ENCODE results near the gene MYRIP. TPM values are rescaled to one million over a fixed set of nuclear protein-coding genes. Genes with fewer than 3 reads are reported as not detected.

MYRIP gene
- total and polyA plus RNA-seq, 10 of the 15 experiments (the other 5 are each of a cell fraction or from before 2014, with no cell fraction given): 0.03 to 0.08 (median 0.04) TPM; not detected in 6

DNA sequence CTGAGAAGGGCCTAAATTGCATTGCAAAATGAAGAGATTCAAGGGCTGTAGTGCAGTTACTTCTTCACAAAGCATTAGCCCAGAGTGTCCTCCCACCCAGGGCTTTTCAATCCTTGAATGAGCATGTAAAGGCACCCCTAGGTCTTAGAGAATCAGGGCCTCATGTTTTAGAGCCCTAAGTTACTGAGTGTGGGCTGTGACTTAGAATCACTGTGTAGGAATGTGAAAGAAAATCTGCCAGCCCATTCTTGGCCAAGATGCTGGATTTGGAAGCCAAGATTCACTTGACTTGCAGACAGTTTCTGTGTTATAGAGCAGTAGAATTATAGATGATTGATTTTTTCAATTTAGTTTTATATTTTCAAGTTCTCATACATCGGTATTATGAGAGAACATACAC, 153.2 kb downstream of the MYRIP start:
- no peaks in the 10 kb centered on the region for H3K36me3 ChIP-seq (ENCODE audit: control insufficient read depth in 2 of 2, insufficient read depth in 2 of 2, low read length in 1 of 2)
- no TSS peak for BruUV-seq (replicated peaks)
- no peaks in the 10 kb centered on the region for H3K9me3 ChIP-seq (replicated peaks; ENCODE audit: control insufficient read depth, insufficient read depth, low read length)
- no peak for DNase-seq (ENCODE audit: low read depth, low spot score)
- no peak for FAIRE-seq
- no peaks in the 10 kb centered on the region; a peak in 1 of 4 replicates for H3K27me3 ChIP-seq (replicated peaks in 1 of 2; ENCODE audit: control insufficient read depth in 2 of 2, insufficient read depth in 2 of 2, low read length in 1 of 2)
- CTCF ChIA-PET: no interaction called here
- H3K9ac ChIP-seq (ENCODE audit: control insufficient read depth, insufficient read depth, low read length): no peak overlapping the region
- ATAC-seq: no peak
- no peaks in the 10 kb centered on the region for H3K79me2 ChIP-seq (ENCODE audit: control insufficient read depth, insufficient read depth, low read length)
- RAD21 ChIA-PET (ENCODE audit: unreplicated experiment): no interaction called here
- H4K20me1 ChIP-seq (ENCODE audit: control insufficient read depth, insufficient read depth): no peaks in the 10 kb centered on the region
- H3K4me3 ChIP-seq: no peak overlapping the region
- H2AFZ ChIP-seq (ENCODE audit: control insufficient read depth, low read depth, low read length): no peak overlapping the region
- in situ Hi-C loops (cut with MboI) (no loop called here), intact Hi-C loops (cut with micrococcal nuclease; ENCODE audit: unreplicated experiment) (no loop called here)
- H3K4me2 ChIP-seq (ENCODE audit: control insufficient read depth, insufficient read depth): no peak overlapping the region
- H3K27ac ChIP-seq (ENCODE audit: control insufficient read depth, insufficient read depth): no peak overlapping the region
- POLR2A ChIA-PET: no interaction called here
- 15% methylated on average over 1 of the region's 1 CpG for WGBS (ENCODE audit: insufficient coverage, insufficient replicate concordance, low lambda C conversion rate, missing lambda C conversion rate)
- no peaks in the 10 kb centered on the region for H3K4me1 ChIP-seq (ENCODE audit: control insufficient read depth, insufficient read depth, low read length)
- SMC1A ChIA-PET (ENCODE audit: uncharacterized antibody, unreplicated experiment): no interaction called here
- TF ChIP-seq CHD1 (IDR thresholded peaks at IDR 0.05; ENCODE audit: low read depth, low read length) (no peak), SUPT20H (IDR thresholded peaks at IDR 0.05; ENCODE audit: borderline replicate concordance, control insufficient read depth, low read depth, low read length) (no peak), ESRRA (IDR thresholded peaks at IDR 0.05; ENCODE audit: low read length) (no peak), RCOR1 (conservative IDR thresholded peaks at IDR 0.05; ENCODE audit: low read depth, low read length) (no peak), CREM (IDR thresholded peaks at IDR 0.05; ENCODE audit: low read depth) (no peak), BRCA1 (IDR thresholded peaks at IDR 0.05; ENCODE audit: low read depth, low read length) (no peak), CBFB (IDR thresholded peaks at IDR 0.05; ENCODE audit: low read depth) (no peak), STAT1 (conservative IDR thresholded peaks at IDR 0.05) (no peak), LARP7 (IDR thresholded peaks at IDR 0.05) (no peak), MTA3 (IDR thresholded peaks at IDR 0.05; ENCODE audit: borderline replicate concordance, low read length) (no peak)
- TF ChIP-seq, protein P1, sequence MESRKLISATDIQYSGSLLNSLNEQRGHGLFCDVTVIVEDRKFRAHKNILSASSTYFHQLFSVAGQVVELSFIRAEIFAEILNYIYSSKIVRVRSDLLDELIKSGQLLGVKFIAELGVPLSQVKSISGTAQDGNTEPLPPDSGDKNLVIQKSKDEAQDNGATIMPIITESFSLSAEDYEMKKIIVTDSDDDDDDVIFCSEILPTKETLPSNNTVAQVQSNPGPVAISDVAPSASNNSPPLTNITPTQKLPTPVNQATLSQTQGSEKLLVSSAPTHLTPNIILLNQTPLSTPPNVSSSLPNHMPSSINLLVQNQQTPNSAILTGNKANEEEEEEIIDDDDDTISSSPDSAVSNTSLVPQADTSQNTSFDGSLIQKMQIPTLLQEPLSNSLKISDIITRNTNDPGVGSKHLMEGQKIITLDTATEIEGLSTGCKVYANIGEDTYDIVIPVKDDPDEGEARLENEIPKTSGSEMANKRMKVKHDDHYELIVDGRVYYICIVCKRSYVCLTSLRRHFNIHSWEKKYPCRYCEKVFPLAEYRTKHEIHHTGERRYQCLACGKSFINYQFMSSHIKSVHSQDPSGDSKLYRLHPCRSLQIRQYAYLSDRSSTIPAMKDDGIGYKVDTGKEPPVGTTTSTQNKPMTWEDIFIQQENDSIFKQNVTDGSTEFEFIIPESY (IDR thresholded peaks at IDR 0.05): no peak
- TF ChIP-seq, protein P2, sequence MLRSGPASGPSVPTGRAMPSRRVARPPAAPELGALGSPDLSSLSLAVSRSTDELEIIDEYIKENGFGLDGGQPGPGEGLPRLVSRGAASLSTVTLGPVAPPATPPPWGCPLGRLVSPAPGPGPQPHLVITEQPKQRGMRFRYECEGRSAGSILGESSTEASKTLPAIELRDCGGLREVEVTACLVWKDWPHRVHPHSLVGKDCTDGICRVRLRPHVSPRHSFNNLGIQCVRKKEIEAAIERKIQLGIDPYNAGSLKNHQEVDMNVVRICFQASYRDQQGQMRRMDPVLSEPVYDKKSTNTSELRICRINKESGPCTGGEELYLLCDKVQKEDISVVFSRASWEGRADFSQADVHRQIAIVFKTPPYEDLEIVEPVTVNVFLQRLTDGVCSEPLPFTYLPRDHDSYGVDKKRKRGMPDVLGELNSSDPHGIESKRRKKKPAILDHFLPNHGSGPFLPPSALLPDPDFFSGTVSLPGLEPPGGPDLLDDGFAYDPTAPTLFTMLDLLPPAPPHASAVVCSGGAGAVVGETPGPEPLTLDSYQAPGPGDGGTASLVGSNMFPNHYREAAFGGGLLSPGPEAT (IDR thresholded peaks at IDR 0.05; ENCODE audit: low read depth): no peak
- TF ChIP-seq, protein P3, sequence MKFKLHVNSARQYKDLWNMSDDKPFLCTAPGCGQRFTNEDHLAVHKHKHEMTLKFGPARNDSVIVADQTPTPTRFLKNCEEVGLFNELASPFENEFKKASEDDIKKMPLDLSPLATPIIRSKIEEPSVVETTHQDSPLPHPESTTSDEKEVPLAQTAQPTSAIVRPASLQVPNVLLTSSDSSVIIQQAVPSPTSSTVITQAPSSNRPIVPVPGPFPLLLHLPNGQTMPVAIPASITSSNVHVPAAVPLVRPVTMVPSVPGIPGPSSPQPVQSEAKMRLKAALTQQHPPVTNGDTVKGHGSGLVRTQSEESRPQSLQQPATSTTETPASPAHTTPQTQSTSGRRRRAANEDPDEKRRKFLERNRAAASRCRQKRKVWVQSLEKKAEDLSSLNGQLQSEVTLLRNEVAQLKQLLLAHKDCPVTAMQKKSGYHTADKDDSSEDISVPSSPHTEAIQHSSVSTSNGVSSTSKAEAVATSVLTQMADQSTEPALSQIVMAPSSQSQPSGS (IDR thresholded peaks at IDR 0.05; ENCODE audit: low read length): no peak

Measured in GM12878 (cell line).